Upper lobe of left lung (tissue), 6 donors: ENCODE results near the gene TRIOBP. TPM values are rescaled to one million over a fixed set of nuclear protein-coding genes. Genes with fewer than 3 reads are reported as not detected.

Experiments
- ATAC-seq, 2 donors: fragments of 200-7000 bp; cut with Tn5 transposase; one replicate each; pipeline ENCODE4 v1.9.1; 2022; ENCODE audit warnings: mild to moderate bottlenecking in 2 of 2, moderate library complexity in 2 of 2; ENCODE audit not compliant: low FRiP score in 2 of 2
- DNase-seq, 2 donors: peaks; one replicate each; pipeline ENCODE4 v3.0.0-alpha.2; 2019 to 2020
- H3K27ac ChIP-seq, 4 donors: fragments of 200-600 bp; sonication (generic); one replicate each; pipeline ENCODE4 v1.5.1; 2016 to 2019
- H3K27me3 ChIP-seq, 4 donors: fragments of 200-600 bp; sonication (generic); one replicate each; pipeline ENCODE4 v1.5.1; 2017 to 2019
- H3K36me3 ChIP-seq, 4 donors: fragments of 200-600 bp; sonication (generic); one replicate each; pipeline ENCODE4 v1.5.1; 2016 to 2019
- H3K4me1 ChIP-seq, 4 donors: fragments of 200-600 bp; sonication (generic); one replicate each; pipeline ENCODE4 v1.5.1; 2018 to 2019
- H3K4me3 ChIP-seq, 4 donors: fragments of 200-600 bp; sonication (generic); one replicate each; pipeline ENCODE4 v1.5.1; 2017 to 2019; ENCODE audit warnings: mild to moderate bottlenecking in 2 of 4, moderate library complexity in 1 of 4
- H3K9me3 ChIP-seq, 4 donors: fragments of 200-600 bp; sonication (generic); one replicate each; pipeline ENCODE4 v1.5.1; 2018 to 2019
- CTCF ChIP-seq, 6 experiments: fragments of 450-650 bp in 4 of 6; fragments of 200-600 bp in 2 of 6; sonication (generic) in 2 of 6; IDR thresholded peaks; one replicate each; pipeline ENCODE4 v1.5.1; 2016 to 2019; ENCODE audit warnings: antibody characterized with exemption in 6 of 6
- EP300 ChIP-seq, 4 donors: sonication (generic); formaldehyde crosslinking; IDR thresholded peaks; one replicate each; pipeline ENCODE4 v1.5.1; 2017; ENCODE audit warnings: antibody characterized with exemption in 4 of 4, control low read depth in 2 of 4
- POLR2A ChIP-seq, 4 donors: fragments of 450-650 bp; IDR thresholded peaks; one replicate each; pipeline ENCODE4 v1.5.1; 2016 to 2017; ENCODE audit warnings: antibody characterized with exemption in 4 of 4, mild to moderate bottlenecking in 2 of 4
- POLR2AphosphoS5 ChIP-seq, 2 donors: sonication (generic); formaldehyde crosslinking; IDR thresholded peaks; one replicate each; pipeline ENCODE4 v1.5.1; 2017; ENCODE audit warnings: antibody characterized with exemption in 2 of 2
- WGBS, 2 donors: methylation state at CpG; one replicate each; pipeline ENCODE4 v1.1.5; 2017 to 2018; 5-methylcytosine and 5-hydroxymethylcytosine counted together
- total RNA-seq, 6 donors: library from RNA; depleted of rRNA in 4 of 6; stranded (reverse); fragments of >200 nt in 4 of 6; gene quantifications; one replicate each; pipeline versions ENCODE4 v1.1.0 to v1.2.1, GENCODE V29; 2016 to 2021
- donor health status: DM: no; HTN: no; CAD: no; lungs with moderate emphysema.
- donor health status: DM: no; HTN: yes; CAD: no; lungs with severe emphysema.

The TRIOBP gene
- total RNA-seq, 6 donors from 2014 or later: 76.5 to 151 (median 113) TPM

GRCh38 chr22:37679670-37680069 lies 17.2 kb upstream of the TRIOBP start:
- H3K4me3 ChIP-seq: no peak overlapping the region
- H3K27me3 ChIP-seq: no peaks in the 10 kb centered on the region
- no peak overlapping the region for H3K27ac ChIP-seq
- H3K9me3 ChIP-seq: no peaks in the 10 kb centered on the region
- H3K36me3 ChIP-seq: peaks cover 0 to 24% (median 13%) of the 10 kb centered on the region in 4 donors
- peaks cover 37 to 50% (median 41%) of the 10 kb centered on the region in 4 donors for H3K4me1 ChIP-seq
- 86 to 90% methylated on average over 8 of the region's 8 CpGs for WGBS, 2 donors
- ATAC-seq (no peak), DNase-seq (no peak)
- TF ChIP-seq POLR2A (IDR thresholded peaks at IDR 0.05) (no peak), POLR2AphosphoS5 (IDR thresholded peaks at IDR 0.05) (no peak), EP300 (IDR thresholded peaks at IDR 0.05) (no peak), CTCF (IDR thresholded peaks at IDR 0.05) (no peak)

DNA sequence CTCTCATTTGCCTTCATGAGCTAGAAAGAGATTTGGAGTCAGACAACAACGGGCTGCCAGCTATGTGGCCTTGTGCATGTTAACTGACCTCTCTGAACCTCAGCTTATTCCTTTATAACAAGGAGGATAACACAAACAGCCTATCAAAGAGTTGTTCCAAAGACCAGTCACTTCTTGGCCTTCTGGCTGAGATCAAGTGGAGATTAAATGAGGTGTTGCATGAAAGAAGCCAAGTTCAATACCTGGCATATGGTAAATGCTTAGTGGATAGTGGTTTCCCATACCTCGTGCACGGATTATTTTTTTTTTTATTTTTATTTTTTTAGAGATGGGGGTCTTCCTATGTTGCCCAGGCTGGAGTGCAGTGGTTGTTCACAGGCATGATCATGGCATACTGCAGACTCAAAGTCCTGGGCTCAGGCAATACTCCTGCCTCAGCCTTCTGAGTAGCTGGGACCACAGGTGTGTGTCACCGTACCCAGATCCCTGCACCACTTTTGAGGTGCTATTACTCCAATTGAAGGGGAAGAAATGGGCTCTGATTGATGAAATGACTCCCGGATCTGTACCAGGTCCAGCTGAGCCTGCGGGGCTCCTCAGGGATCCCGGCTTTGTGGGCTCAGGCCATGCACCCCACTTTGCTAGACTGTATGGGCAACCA lies 16.5 kb upstream of the TRIOBP start:
- Histone ChIP-seq H3K4me3 (no peak overlapping the region), H3K4me1 (peaks cover 31 to 44% (median 36%) of the 10 kb centered on the region in 4 donors), H3K27ac (no peak overlapping the region), H3K9me3 (no peaks in the 10 kb centered on the region), H3K27me3 (no peaks in the 10 kb centered on the region), H3K36me3 (peaks cover 0 to 24% (median 13%) of the 10 kb centered on the region in 4 donors)
- no peak for TF ChIP-seq CTCF (IDR thresholded peaks at IDR 0.05)
- no peak for TF ChIP-seq EP300 (IDR thresholded peaks at IDR 0.05)
- no peak for TF ChIP-seq POLR2AphosphoS5 (IDR thresholded peaks at IDR 0.05)
- no peak for TF ChIP-seq POLR2A (IDR thresholded peaks at IDR 0.05)
- DNase-seq (no peak), ATAC-seq (no peak)
- WGBS, 2 donors: 71 to 78% methylated on average over 4 to 7 of the region's 7 CpGs

DNA sequence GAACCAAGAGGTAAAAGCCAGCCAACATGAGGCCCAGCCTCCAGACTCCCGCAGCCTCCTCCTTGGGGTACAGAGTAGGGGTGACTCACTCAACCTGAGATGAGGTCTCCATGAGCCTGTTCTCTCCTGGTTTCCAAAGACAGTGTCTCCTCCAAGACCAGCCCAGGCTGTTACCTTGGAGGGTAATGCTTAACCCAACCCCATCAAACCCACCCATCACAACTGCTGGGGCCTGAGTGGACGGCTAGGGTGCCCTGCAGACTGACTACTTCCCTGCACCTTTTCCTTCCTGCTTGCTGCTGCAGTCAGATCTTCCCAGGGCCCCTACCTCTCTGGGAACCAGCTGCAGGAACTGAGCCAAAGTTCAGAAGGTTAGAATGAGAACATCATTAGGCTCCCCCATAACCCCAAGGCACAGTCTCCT lies 15.8 kb upstream of the TRIOBP start:
- no peak for ATAC-seq
- Histone ChIP-seq H3K4me3 (no peak overlapping the region), H3K9me3 (no peaks in the 10 kb centered on the region), H3K27ac (no peak overlapping the region), H3K4me1 (peaks cover 24 to 43% (median 34%) of the 10 kb centered on the region in 4 donors), H3K36me3 (peaks cover 0 to 24% (median 13%) of the 10 kb centered on the region in 4 donors), H3K27me3 (no peaks in the 10 kb centered on the region)
- TF ChIP-seq EP300 (IDR thresholded peaks at IDR 0.05): no peak
- TF ChIP-seq CTCF (IDR thresholded peaks at IDR 0.05): no peak
- TF ChIP-seq POLR2AphosphoS5 (IDR thresholded peaks at IDR 0.05): no peak
- no peak for TF ChIP-seq POLR2A (IDR thresholded peaks at IDR 0.05)
- 50 to 88% methylated on average over 1 to 2 of the region's 2 CpGs for WGBS, 2 donors
- DNase-seq: no peak

DNA sequence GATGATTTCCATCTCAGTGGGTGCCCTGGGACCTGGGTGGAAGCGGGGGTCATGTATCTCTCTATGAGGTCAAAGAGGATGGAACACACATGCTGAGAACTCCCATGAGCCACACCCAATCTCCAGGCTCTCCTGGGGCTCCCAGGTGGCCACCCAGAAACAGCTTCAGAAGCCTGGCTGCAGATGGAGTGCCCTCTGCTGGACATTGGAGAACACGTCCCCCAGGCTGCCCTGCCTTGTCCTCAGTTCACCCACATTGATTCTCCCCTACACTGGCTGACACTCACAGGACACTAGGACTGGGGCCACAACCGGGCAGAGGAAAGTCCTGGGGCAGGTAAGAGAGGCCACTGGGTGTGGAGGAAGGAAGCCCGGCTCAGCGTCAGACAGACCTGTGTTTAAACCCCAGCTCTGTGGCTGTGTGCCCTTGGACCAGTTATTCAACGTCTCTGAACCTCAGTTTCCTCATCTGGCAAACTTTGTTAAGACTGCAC lies 15.2 kb upstream of the TRIOBP start:
- Histone ChIP-seq H3K4me1 (peaks cover 18 to 39% (median 29%) of the 10 kb centered on the region in 4 donors), H3K4me3 (no peak overlapping the region), H3K27me3 (no peaks in the 10 kb centered on the region), H3K9me3 (no peaks in the 10 kb centered on the region), H3K27ac (no peak overlapping the region), H3K36me3 (peaks cover 0 to 24% (median 13%) of the 10 kb centered on the region in 4 donors)
- DNase-seq (peak in 1 of 2 donors; percentile 84), ATAC-seq (peak; percentile 66 to 77)
- 27 to 28% methylated on average over 4 to 6 of the region's 6 CpGs for WGBS, 2 donors
- TF ChIP-seq POLR2AphosphoS5 (IDR thresholded peaks at IDR 0.05) (no peak), CTCF (IDR thresholded peaks at IDR 0.05) (peak; percentile 82 to 93 (median 90))
